GM18951 (cell line): ENCODE measurements around the gene AR.

ENCODE experiments used
- POLR2A ChIP-seq: IDR thresholded peaks from 4 replicates; pipeline ENCODE4 v1.6.1; 2011; ENCODE audit warnings: mild to moderate bottlenecking; ENCODE audit not compliant: insufficient read length, insufficient read depth; ENCODE audit errors: extremely low read depth
- in situ Hi-C: fragments of 300-500 bp; cut with MboI; formaldehyde crosslinking; loops from one replicate; pipeline ENCODE4 v1.12.0; 2022; ENCODE audit warnings: low sequenced_read_pairs, mixed read lengths, inconsistent platforms; ENCODE audit not compliant: unreplicated experiment

AR gene, protein sequence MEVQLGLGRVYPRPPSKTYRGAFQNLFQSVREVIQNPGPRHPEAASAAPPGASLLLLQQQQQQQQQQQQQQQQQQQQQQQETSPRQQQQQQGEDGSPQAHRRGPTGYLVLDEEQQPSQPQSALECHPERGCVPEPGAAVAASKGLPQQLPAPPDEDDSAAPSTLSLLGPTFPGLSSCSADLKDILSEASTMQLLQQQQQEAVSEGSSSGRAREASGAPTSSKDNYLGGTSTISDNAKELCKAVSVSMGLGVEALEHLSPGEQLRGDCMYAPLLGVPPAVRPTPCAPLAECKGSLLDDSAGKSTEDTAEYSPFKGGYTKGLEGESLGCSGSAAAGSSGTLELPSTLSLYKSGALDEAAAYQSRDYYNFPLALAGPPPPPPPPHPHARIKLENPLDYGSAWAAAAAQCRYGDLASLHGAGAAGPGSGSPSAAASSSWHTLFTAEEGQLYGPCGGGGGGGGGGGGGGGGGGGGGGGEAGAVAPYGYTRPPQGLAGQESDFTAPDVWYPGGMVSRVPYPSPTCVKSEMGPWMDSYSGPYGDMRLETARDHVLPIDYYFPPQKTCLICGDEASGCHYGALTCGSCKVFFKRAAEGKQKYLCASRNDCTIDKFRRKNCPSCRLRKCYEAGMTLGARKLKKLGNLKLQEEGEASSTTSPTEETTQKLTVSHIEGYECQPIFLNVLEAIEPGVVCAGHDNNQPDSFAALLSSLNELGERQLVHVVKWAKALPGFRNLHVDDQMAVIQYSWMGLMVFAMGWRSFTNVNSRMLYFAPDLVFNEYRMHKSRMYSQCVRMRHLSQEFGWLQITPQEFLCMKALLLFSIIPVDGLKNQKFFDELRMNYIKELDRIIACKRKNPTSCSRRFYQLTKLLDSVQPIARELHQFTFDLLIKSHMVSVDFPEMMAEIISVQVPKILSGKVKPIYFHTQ

GRCh38 chrX:67543818-67544217 is at the start of gene AR:
TSS of gene AR (plus strand) at chrX:67544021. CDS start at chrX:67545147, 1,126 bp downstream.
- no peak for TF ChIP-seq POLR2A
- in situ Hi-C loops = no loop called here

GRCh38 chrX:67500617-67501016 is 43.2 kb upstream of the AR start:
- no peak for TF ChIP-seq POLR2A
- in situ Hi-C loops = no loop called here

DNA sequence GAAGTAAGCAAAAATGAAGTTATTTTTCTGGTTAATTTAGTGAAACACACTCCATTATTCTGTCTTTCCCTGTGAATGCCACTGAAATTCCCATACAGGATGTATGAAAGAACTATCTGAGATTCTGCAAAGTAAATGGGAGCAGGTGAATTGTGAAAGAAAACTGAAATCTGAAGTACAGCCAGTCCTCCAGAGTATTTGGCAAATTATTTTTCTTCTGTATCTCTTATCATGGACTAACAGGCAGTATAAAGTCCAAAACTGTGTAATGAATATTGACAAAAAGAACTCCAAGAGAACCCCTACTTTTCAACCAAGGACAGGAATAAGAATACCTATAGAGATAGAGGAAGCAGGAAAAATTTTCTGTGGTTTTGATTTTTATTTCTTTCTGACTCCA is 40.8 kb upstream of the AR start:
- no peak for TF ChIP-seq POLR2A
- in situ Hi-C loops = no loop called here

- in situ Hi-C loops = no loop called here
- TF ChIP-seq POLR2A = no peak
Observed at GRCh38 chrX:67503453-67503852, 40.4 kb upstream of the AR start.

GRCh38 chrX:67520671-67521070 is 23.1 kb upstream of the AR start:
- no peak for TF ChIP-seq POLR2A
- in situ Hi-C loops = no loop called here

- no peak for TF ChIP-seq POLR2A
- in situ Hi-C loops = no loop called here
Observed at GRCh38 chrX:67523002-67523681, 20.7 kb upstream of the AR start.

DNA sequence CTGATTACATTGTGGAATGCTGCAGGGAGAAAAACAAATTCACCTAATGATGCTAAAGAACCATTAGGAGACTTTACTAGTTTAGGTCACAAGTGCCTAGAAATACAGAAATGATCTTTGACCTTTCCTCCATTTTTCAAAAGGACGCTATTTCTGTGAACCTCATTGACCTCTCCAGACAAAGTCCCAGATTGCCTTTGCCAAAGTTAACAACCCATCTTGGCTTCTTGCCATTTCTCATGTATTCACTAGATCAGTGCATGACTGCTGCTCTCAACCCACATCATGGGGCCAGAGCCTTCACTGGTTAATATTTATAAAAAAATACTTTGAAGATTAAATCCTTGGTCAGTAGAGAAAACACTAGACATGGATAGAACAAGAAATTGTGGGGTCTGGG is 19.9 kb upstream of the AR start:
- in situ Hi-C loops = no loop called here
- TF ChIP-seq POLR2A = no peak

DNA sequence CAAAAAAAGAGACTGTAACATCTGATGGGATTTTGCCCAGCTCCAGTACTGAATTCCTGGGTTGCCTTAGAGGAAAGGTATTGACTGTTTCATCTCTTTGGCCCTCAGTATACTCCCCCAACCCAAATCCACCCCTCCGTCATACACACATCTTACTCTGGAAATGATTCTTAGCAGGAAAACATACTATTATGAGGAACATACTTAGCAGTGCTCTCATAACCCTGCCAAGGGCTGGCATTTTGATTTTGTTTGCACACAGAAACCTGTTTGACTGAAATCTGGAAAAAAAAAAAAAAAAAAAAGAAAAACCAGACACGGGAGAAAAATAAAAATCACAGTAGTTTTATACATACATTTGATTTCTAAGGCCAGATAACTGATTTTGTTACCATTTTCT is 19.4 kb upstream of the AR start:
- TF ChIP-seq POLR2A = no peak
- in situ Hi-C loops = no loop called here

GRCh38 chrX:67524950-67525691 is 18.7 kb upstream of the AR start:
- in situ Hi-C loops = no loop called here
- TF ChIP-seq POLR2A = no peak

GRCh38 chrX:67536564-67536963 is 7.3 kb upstream of the AR start:
- in situ Hi-C loops = no loop called here
- TF ChIP-seq POLR2A = no peak

DNA sequence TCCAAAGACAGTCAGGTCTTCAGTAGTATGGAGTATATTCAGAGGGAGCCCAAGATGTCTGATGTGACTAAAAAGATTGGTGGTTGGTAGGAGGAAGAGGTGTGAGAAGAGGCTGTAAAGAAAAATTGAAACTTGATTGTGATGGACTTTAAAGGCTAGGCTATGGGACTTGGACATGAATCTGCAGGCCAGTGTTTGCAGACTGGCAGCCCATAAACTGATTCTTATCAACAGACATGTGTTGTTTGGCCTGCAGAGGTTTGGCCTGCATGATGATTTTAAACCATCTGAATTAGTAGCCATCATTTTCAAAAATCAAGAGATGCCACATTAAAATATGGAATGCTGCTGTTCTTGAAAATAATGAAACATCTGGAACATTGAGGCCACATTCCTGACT is 5.4 kb upstream of the AR start:
- in situ Hi-C loops = no loop called here
- no peak for TF ChIP-seq POLR2A

DNA sequence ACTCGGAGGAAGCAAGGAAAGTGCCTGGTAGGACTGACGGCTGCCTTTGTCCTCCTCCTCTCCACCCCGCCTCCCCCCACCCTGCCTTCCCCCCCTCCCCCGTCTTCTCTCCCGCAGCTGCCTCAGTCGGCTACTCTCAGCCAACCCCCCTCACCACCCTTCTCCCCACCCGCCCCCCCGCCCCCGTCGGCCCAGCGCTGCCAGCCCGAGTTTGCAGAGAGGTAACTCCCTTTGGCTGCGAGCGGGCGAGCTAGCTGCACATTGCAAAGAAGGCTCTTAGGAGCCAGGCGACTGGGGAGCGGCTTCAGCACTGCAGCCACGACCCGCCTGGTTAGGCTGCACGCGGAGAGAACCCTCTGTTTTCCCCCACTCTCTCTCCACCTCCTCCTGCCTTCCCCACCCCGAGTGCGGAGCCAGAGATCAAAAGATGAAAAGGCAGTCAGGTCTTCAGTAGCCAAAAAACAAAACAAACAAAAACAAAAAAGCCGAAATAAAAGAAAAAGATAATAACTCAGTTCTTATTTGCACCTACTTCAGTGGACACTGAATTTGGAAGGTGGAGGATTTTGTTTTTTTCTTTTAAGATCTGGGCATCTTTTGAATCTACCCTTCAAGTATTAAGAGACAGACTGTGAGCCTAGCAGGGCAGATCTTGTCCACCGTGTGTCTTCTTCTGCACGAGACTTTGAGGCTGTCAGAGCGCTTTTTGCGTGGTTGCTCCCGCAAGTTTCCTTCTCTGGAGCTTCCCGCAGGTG is 637 bp downstream of the AR start:
- in situ Hi-C loops = no loop called here
- TF ChIP-seq POLR2A = no peak

DNA sequence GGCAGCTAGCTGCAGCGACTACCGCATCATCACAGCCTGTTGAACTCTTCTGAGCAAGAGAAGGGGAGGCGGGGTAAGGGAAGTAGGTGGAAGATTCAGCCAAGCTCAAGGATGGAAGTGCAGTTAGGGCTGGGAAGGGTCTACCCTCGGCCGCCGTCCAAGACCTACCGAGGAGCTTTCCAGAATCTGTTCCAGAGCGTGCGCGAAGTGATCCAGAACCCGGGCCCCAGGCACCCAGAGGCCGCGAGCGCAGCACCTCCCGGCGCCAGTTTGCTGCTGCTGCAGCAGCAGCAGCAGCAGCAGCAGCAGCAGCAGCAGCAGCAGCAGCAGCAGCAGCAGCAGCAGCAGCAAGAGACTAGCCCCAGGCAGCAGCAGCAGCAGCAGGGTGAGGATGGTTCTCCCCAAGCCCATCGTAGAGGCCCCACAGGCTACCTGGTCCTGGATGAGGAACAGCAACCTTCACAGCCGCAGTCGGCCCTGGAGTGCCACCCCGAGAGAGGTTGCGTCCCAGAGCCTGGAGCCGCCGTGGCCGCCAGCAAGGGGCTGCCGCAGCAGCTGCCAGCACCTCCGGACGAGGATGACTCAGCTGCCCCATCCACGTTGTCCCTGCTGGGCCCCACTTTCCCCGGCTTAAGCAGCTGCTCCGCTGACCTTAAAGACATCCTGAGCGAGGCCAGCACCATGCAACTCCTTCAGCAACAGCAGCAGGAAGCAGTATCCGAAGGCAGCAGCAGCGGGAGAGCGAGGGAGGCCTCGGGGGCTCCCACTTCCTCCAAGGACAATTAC is 1.4 kb downstream of the AR start:
- TF ChIP-seq POLR2A = no peak
- in situ Hi-C loops = no loop called here
